Caki2 (cell line): ENCODE measurements around the gene LRBA. TPM values are rescaled to one million over a fixed set of nuclear protein-coding genes. Genes with fewer than 3 reads are reported as not detected.

Experiments used
- DNase-seq: peaks from one replicate; pipeline ENCODE4 v3.0.0-alpha.2; 2015; ENCODE audit warnings: low read depth
- in situ Hi-C: cut with HindIII; loops from 2 replicates; pipeline ENCODE4 v1.10.0; 2016; ENCODE audit warnings: low sequenced_read_pairs, low pct_unique_long_range_greater_than_20kb, mixed read lengths
- total RNA-seq: library from RNA; depleted of rRNA; stranded (reverse); fragments of >200 nt; shearing (Covaris generic); gene quantifications from 2 replicates; pipeline ENCODE4 v1.2.3, GENCODE V29; 2014; ENCODE audit warnings: low replicate concordance

LRBA gene
- total RNA-seq, 1 experiment from 2014 or later, result 23.3 TPM

DNA sequence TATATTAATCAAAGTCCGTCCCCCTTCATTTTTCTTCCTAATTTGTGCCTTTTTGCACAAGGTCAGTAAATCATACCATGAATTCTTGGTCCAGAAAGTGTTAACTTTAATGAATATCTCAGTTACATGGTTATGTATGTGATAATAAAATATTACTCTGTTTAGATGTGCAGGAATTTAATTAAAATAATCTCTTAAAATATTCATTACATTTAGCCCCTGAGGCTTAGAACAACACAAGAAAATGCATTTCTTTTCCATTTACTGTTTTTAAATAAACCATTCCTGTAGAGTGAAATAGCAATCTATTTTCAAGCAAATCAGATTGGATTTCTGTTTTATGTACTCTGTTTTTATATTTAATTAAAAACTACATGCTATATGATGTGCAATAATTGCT lies 415.5 kb downstream of the LRBA start:
- in situ Hi-C loops, result no loop called here
- DNase-seq, result no peak

DNA sequence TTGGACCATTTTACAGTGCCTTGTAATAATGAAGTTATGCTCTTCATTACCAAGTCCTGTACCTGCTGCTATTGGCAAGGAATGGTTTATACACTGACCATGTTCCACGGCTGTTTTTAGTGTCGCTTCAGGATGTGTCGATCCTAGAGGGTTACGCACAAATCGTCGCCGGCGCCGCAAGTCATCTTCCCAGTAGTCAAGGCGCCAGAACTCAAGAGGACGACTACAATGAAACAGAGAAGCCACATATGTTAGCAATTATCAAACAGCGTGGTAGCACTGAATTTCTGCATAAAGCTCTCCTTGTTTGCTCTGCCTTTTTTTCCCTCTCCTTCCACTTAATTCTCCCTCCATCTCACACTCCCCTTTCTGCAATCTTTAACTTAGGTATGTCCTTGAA lies 416.2 kb downstream of the LRBA start:
- no peak for DNase-seq
- in situ Hi-C loops, result no loop called here

DNA sequence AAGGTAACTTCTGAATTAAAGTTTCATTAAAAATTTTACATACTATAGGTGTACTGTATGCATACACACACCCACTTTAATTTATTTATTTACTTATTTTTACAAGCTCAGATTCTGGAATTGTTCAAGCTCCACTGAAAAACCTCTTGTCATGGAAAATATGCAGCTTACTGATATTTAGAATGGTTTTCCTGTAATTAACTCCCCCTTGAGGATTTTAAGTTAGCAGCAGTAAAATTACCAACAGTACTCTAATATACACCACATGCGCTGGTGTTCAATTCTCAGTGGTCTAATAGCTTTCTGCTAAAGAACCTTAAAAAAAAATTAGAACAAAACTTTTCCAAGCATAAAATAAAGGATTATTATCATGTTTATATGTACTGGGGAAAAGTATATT lies 421.1 kb downstream of the LRBA start:
- no peak for DNase-seq
- in situ Hi-C loops, result no loop called here

GRCh38 chr4:150591904-150592303 lies 423.2 kb downstream of the LRBA start:
- in situ Hi-C loops, result no loop called here
- no peak for DNase-seq

DNA sequence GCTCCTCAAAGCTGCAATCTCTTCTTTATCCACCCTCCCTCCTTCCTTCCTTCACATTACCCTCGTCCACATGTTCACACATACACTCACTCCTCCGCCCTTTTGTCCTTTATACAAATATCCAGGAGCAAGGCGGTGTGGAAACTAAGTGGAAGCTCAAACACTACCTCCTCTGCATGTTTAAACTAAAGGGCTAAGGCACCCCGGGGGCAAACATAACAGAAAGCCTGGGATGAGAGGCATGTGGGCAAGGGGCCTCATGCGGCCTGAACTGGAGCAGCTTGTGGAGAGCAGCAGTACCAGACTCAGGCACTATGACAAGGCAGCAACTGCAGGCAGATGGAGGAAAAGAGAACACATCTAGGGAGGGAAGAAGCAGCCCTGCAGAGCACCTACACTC lies 423.7 kb downstream of the LRBA start:
- DNase-seq, result no peak
- in situ Hi-C loops, result no loop called here

GRCh38 chr4:150590631-150591030 lies 424.5 kb downstream of the LRBA start:
- in situ Hi-C loops, result no loop called here

GRCh38 chr4:150589157-150589556 lies 425.9 kb downstream of the LRBA start:
- DNase-seq, result no peak
- in situ Hi-C loops, result no loop called here

More at GRCh38 chr4:150590631-150591030, 424.5 kb downstream of the LRBA start:
- no peak for DNase-seq

DNA sequence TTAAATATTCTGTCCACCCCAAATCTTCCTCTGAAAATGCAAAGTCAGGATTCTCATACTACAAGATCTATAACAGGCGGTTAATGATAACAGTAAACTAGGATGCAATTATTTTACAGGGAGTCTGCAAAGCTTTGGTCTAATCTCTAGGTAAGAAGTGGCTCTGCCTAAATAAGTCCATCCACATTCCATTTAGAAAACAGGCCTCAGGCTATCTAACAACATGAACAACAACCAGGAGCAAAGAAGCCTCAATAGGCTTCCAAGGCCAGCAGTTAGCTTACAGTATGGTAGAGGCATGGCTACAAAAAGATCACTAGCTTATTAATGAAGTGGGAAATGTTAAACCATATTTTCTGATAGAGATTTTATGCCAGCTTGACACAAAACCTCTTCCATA lies 426.8 kb downstream of the LRBA start:
- no peak for DNase-seq
- in situ Hi-C loops, result no loop called here

- in situ Hi-C loops, result no loop called here
- no peak for DNase-seq
These were observed 428.8 kb downstream of the LRBA start for GRCh38 chr4:150586162-150586810.

- in situ Hi-C loops, result no loop called here
- DNase-seq, result no peak
These were observed 429.5 kb downstream of the LRBA start for GRCh38 chr4:150585611-150586010.

DNA sequence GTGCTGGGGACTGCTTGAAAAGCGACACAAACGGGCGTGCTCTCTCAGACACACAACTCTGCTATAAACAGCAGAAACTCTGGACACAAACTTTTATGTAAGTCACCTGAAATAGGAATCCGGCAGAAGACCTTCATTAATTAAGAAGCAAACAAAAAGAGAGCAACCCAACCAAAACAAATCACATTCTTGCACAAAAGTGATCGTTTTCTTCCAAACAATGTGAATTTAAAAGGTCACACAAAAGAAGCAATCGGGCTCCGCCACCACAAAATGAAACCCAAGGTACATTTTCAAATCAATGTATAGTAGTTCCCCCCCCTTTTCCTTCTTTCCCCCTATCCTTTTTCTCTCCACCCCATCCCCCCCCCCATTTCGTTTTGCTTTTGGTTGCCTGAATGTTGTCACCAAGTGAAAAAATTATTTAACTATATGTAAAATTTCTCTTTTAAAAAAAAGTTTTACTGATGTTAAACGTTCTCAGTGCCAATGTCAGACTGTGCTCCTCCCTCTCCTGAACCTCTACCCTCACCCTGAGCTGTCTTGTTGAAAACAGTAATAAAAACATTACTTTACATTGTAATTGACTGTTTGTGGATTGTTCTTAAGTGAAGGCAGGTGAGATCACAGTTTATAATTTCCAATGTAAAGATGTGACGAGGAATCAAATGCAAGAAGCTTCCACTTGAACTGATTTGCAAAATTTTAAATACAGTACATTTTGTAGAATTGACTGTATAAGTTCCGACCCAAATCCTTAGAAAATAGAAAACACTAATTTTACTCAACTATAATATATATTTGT lies 430.8 kb downstream of the LRBA start:
- in situ Hi-C loops, result no loop called here
- DNase-seq, result no peak

DNA sequence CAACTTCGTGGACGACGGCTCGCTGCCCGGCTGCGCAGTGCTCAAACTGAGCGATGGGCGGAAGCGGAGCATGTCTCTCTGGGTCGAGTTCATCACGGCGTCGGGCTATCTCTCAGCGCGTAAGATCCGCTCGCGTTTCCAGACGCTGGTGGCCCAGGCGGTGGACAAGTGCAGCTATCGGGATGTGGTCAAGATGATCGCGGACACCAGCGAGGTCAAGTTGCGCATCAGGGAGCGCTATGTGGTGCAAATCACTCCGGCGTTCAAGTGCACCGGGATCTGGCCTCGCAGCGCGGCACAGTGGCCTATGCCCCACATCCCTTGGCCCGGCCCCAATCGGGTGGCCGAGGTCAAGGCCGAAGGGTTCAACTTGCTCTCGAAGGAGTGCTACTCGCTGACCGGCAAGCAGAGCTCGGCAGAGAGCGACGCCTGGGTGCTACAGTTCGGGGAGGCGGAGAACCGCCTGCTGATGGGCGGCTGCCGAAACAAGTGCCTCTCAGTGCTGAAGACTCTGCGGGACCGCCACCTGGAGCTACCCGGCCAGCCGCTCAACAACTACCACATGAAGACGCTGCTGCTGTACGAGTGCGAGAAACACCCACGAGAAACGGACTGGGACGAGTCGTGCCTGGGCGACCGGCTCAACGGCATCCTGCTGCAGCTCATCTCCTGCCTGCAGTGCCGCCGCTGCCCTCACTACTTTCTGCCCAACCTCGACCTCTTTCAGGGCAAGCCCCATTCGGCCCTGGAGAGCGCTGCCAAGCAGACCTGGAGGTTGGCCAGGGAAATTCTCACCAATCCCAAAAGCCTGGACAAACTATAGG lies 431.6 kb downstream of the LRBA start:
- DNase-seq, result no peak
- in situ Hi-C loops, result no loop called here

DNA sequence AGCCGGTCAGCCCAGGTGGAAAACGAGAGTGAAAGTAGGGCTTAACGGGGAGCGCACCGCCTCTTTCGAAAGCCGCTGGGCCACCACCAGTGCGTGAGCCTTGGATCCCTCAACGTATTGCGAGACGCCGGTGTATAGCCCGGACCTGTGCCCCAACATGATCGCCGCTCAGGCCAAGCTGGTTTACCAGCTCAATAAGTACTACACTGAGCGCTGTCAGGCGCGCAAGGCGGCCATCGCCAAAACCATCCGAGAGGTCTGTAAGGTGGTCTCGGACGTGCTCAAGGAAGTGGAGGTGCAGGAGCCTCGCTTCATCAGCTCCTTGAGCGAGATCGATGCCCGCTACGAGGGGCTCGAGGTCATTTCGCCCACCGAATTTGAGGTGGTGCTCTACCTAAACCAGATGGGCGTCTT lies 432.2 kb downstream of the LRBA start:
- in situ Hi-C loops, result no loop called here
- no peak for DNase-seq

- DNase-seq, result no peak
- in situ Hi-C loops, result no loop called here
These were observed 432.8 kb downstream of the LRBA start, which contains the start of gene MAB21L2 for GRCh38 chr4:150582146-150582872. Gene MAB21L2 (plus strand): TSS chr4:150582151. CDS start chr4:150583030, 879 bp downstream.

DNA sequence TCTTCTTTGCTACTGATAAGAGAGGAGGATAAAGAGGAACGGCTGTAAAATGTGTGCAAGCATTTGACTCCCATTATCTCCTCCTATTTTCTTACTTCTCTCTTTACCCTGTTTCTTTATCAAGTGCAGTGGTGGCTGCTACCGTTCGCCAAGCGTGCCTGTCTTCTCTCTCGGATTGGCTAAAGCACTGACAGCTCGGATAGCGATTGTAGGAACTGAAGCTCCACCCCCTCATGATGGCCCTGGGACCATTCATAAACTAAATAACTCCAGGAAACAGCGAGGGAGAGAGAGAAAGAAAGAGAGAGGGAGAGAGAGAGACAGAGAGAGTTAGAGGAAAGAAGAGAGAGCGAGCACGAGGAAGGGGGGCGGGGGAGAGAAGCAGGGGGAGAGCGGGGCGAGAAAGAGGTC lies 433.4 kb downstream of the LRBA start:
- no peak for DNase-seq
- in situ Hi-C loops, result no loop called here

- in situ Hi-C loops, result no loop called here
- DNase-seq, result no peak
These were observed 434.0 kb downstream of the LRBA start for GRCh38 chr4:150581056-150581605.

- in situ Hi-C loops, result no loop called here
- no peak for DNase-seq
These were observed 434.8 kb downstream of the LRBA start for GRCh38 chr4:150580306-150580705.
